Neural crest cell (in vitro differentiated cells): Measurements from ENCODE around the gene MDP1. TPM values are rescaled to one million over a fixed set of nuclear protein-coding genes. Genes with fewer than 3 reads are reported as not detected.

Experiments
- DNase-seq: peaks from one replicate; pipeline ENCODE4 v3.0.0; 2021; ENCODE audit warnings: low read depth, mixed read lengths, low spot score
- H3K27ac Mint-ChIP-seq: one replicate; pipeline ENCODE4 v1.8.0; 2021; ENCODE audit warnings: mild to moderate bottlenecking, mixed read lengths; ENCODE audit not compliant: unreplicated experiment
- H3K27me3 Mint-ChIP-seq: 2 replicates; pipeline ENCODE4 v1.8.0; 2021; ENCODE audit warnings: low read depth, mild to moderate bottlenecking, mixed read lengths
- H3K36me3 Mint-ChIP-seq: 2 replicates; pipeline ENCODE4 v1.8.0; 2021; ENCODE audit warnings: low read depth, mild to moderate bottlenecking, mixed read lengths
- H3K4me1 Mint-ChIP-seq: 2 replicates; pipeline ENCODE4 v1.8.0; 2021; ENCODE audit warnings: mixed read lengths
- H3K4me3 Mint-ChIP-seq: one replicate; pipeline ENCODE4 v1.8.0; 2021; ENCODE audit warnings: mild to moderate bottlenecking, mixed read lengths
- H3K9me3 Mint-ChIP-seq: 2 replicates; pipeline ENCODE4 v1.8.0; 2021; ENCODE audit warnings: mixed read lengths
- total RNA-seq: library from RNA; stranded (reverse); gene quantifications from 2 replicates; pipeline ENCODE4 v1.2.1, GENCODE V29; 2021
- TF ChIP-seq, protein P1 (sequence below): fragments of 200-600 bp; sonication (generic); conservative IDR thresholded peaks from 2 replicates; pipeline ENCODE4 v1.5.0; 2021; ENCODE audit warnings: antibody characterized with exemption, mild to moderate bottlenecking

Gene MDP1
- total RNA-seq, 1 donor from 2014 or later, result 25.9 TPM

DNA sequence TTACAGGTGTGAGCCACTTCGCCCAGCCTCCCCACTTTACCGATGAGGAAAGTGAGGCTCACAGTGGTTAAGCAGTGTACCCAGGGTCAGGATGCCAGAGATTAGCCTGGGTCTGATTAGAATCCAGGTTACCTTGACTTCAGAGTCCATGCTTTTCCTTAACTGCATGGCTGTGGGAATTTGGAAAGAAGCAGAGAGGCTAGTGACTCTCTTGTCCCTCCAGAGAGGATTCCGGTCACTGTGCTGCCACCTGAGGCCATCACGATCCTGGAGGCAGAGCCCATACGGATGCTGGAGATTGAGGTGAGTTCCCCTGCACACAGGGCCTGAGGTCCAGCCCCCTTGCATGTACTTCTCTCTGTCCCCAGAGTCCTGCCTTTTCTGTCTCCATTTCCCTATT is 39.3 kb downstream of the MDP1 start:
- H3K4me3 Mint-ChIP-seq, result peak overlapping the region; percentile 59
- H3K27ac Mint-ChIP-seq, result no peak overlapping the region
- peaks cover 7% of the 10 kb centered on the region for H3K36me3 Mint-ChIP-seq
- no peak for DNase-seq
- H3K4me1 Mint-ChIP-seq, result peaks cover 24% of the 10 kb centered on the region
- no peaks in the 10 kb centered on the region for H3K9me3 Mint-ChIP-seq
- TF ChIP-seq, protein P1, sequence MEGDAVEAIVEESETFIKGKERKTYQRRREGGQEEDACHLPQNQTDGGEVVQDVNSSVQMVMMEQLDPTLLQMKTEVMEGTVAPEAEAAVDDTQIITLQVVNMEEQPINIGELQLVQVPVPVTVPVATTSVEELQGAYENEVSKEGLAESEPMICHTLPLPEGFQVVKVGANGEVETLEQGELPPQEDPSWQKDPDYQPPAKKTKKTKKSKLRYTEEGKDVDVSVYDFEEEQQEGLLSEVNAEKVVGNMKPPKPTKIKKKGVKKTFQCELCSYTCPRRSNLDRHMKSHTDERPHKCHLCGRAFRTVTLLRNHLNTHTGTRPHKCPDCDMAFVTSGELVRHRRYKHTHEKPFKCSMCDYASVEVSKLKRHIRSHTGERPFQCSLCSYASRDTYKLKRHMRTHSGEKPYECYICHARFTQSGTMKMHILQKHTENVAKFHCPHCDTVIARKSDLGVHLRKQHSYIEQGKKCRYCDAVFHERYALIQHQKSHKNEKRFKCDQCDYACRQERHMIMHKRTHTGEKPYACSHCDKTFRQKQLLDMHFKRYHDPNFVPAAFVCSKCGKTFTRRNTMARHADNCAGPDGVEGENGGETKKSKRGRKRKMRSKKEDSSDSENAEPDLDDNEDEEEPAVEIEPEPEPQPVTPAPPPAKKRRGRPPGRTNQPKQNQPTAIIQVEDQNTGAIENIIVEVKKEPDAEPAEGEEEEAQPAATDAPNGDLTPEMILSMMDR, result no peak
- H3K27me3 Mint-ChIP-seq, result peaks cover 2% of the 10 kb centered on the region

DNA sequence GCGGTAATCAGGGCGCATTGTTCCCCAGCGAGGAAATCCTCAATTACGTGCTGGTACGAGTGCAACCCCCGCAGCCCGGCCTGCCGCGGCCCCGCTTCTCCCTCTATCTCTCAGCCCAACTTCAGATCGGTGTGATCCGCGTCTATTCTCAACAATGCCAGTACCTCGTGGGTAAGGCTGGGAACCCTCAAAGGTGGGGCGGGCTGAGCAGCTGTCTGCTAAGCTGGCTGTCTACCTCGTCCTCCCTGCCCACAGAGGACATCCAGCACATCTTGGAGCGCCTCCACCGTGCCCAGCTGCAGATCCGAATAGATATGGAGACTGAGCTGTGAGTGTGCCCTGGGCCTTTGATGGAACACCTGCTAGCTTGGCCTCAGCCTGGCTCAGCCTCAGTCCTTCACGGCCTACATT is 43.0 kb downstream of the MDP1 start:
- no peak for DNase-seq
- peaks cover 25% of the 10 kb centered on the region for H3K4me1 Mint-ChIP-seq
- H3K9me3 Mint-ChIP-seq, result no peaks in the 10 kb centered on the region
- H3K4me3 Mint-ChIP-seq, result peak overlapping the region; percentile 92
- H3K27ac Mint-ChIP-seq, result peak overlapping the region; percentile 65
- H3K27me3 Mint-ChIP-seq, result no peaks in the 10 kb centered on the region
- TF ChIP-seq, protein P1, result no peak
- peaks cover 7% of the 10 kb centered on the region for H3K36me3 Mint-ChIP-seq

DNA sequence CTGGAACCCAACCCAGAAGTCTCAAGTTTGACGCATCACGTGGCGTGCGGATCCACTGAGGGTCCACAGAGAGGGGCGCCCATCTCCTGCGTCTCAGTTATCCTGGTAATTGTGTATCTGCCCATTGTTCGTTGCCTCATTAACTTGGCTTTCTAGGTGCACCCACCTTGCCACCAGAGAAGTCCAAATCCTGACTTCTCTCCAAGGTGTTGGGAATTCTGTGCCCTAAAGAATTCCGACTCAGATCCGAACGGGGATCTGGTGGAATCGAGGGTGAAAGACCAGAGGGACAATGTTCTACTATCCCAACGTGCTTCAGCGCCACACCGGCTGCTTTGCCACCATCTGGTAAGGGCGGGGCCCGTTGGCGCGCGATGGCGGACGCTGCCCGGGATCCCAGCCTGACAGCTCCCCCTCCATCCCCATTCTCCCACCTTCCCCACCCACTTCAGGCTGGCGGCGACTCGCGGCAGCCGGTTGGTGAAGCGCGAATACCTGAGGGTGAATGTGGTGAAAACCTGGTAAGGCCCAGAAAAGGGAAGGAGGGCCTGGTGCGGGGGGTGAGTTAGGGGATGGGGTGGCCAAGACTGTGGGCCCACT is 43.5 kb downstream of the MDP1 start:
- Mint-ChIP-seq H3K27ac (peak overlapping the region; percentile 89), H3K36me3 (peaks cover 7% of the 10 kb centered on the region), H3K9me3 (no peaks in the 10 kb centered on the region), H3K4me1 (peaks cover 25% of the 10 kb centered on the region), H3K4me3 (peak overlapping the region; percentile 92), H3K27me3 (no peaks in the 10 kb centered on the region)
- no peak for DNase-seq
- TF ChIP-seq, protein P1, result no peak

DNA sequence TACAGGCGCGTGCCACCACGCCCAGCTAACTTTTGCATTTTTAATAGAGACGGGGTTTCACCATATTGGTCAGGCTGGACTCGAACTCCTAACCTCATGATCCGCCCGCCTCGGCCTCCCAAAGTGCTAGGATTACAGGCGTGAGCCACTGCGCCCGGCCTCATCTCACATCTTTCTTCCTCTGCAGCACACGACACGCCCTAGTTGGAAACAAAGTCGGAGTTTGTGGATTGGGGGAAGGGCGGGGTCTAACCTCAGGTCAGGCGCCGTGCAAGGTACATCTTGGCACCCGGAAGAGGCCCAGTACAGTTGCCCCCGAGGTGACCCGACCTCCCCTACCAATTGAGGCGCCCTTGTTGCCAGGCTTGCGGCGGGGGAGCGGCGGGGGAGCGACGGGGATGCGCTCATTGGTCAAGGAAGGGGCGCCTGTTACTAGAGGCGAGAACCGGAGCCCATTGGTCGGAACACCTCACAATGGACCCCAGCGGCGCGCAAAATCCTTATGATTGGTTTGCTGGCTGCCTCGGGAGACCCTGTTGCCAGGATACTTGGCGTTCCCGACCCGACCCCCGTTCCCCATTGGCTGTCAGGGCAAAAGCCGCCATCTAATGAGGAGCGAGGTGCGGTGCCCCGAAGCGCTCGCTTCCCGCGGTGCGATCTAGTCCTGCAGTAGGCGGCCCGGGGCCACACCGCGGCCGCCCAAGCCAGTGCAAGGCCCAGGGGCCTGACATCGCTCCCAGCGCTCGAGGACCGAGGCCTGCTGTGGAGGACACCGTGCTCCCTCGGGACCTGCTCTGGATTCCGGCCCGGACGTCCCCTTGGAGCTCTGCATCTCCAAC is 44.2 kb downstream of the MDP1 start, which contains the start of gene REC8:
Gene REC8, plus strand, starts transcription at position 659 of the 839 bp plus-strand sequence. CDS start 473 bp downstream, outside the sequence.
- H3K4me3 Mint-ChIP-seq, result peak within 1 kb of the TSS; percentile 92
- H3K27ac Mint-ChIP-seq, result peak within 1 kb of the TSS; percentile 89
- TF ChIP-seq, protein P1, result no peak
- peak; percentile 94 for DNase-seq
- no peaks in the 10 kb centered on the region for H3K9me3 Mint-ChIP-seq
- H3K27me3 Mint-ChIP-seq, result no peaks in the 10 kb centered on the region
- H3K4me1 Mint-ChIP-seq, result peaks cover 25% of the 10 kb centered on the region
- peaks cover 7% of the 10 kb centered on the region for H3K36me3 Mint-ChIP-seq

GRCh38 chr14:24167469-24168114 is 48.3 kb downstream of the MDP1 start:
- Mint-ChIP-seq H3K4me1 (peaks cover 9% of the 10 kb centered on the region), H3K4me3 (no peak overlapping the region), H3K9me3 (no peaks in the 10 kb centered on the region), H3K27ac (no peak overlapping the region), H3K36me3 (peaks cover 3% of the 10 kb centered on the region), H3K27me3 (no peaks in the 10 kb centered on the region)
- DNase-seq, result no peak
- TF ChIP-seq, protein P1, result no peak
